Stimulated activated CD8-positive, alpha-beta memory T cell treated with anti-CD3 and anti-CD28 coated beads, Interleukin-2, amount 100 ng/mL, for 1 hour (primary cell): ENCODE data around the gene TMTC2.

Source experiments
- DNase-seq, 2 donors: peaks; one replicate each; pipeline ENCODE4 v3.0.0-alpha.2; 2020; ENCODE audit warnings: low read depth in 2 of 2

The TMTC2 gene

GRCh38 chr12:83132360-83132759 lies 445.7 kb downstream of the TMTC2 start:
- no peak for DNase-seq

GRCh38 chr12:83136411-83136810 lies 449.7 kb downstream of the TMTC2 start:
- DNase-seq: no peak

- no peak for DNase-seq
These were observed 453.4 kb downstream of the TMTC2 start for GRCh38 chr12:83140135-83140534.

GRCh38 chr12:83141460-83141994 lies 454.8 kb downstream of the TMTC2 start:
- DNase-seq: no peak

GRCh38 chr12:83142914-83143313 lies 456.2 kb downstream of the TMTC2 start:
- DNase-seq: no peak

- no peak for DNase-seq
These were observed 457.2 kb downstream of the TMTC2 start for GRCh38 chr12:83143950-83144349.

- no peak for DNase-seq
These were observed 458.7 kb downstream of the TMTC2 start for GRCh38 chr12:83145325-83145840.

GRCh38 chr12:83147341-83147740 lies 460.6 kb downstream of the TMTC2 start:
- DNase-seq: no peak

GRCh38 chr12:83149987-83150386 lies 463.3 kb downstream of the TMTC2 start:
- no peak for DNase-seq

GRCh38 chr12:83150465-83151189 lies 463.9 kb downstream of the TMTC2 start:
- no peak for DNase-seq

GRCh38 chr12:83153177-83153576 lies 466.5 kb downstream of the TMTC2 start:
- no peak for DNase-seq

GRCh38 chr12:83156815-83157214 lies 470.1 kb downstream of the TMTC2 start:
- DNase-seq: no peak

- DNase-seq: no peak
These were observed 470.9 kb downstream of the TMTC2 start for GRCh38 chr12:83157604-83158003.

- no peak for DNase-seq
These were observed 472.0 kb downstream of the TMTC2 start for GRCh38 chr12:83158613-83159207.

- DNase-seq: no peak
These were observed 474.8 kb downstream of the TMTC2 start for GRCh38 chr12:83161456-83161855.

GRCh38 chr12:83168751-83169150 lies 482.0 kb downstream of the TMTC2 start:
- no peak for DNase-seq

GRCh38 chr12:83172441-83172840 lies 485.7 kb downstream of the TMTC2 start:
- no peak for DNase-seq

- no peak for DNase-seq
These were observed 486.4 kb downstream of the TMTC2 start for GRCh38 chr12:83172866-83173649.

GRCh38 chr12:83179999-83180398 lies 493.3 kb downstream of the TMTC2 start:
- DNase-seq: no peak

GRCh38 chr12:83181074-83181473 lies 494.4 kb downstream of the TMTC2 start:
- no peak for DNase-seq

GRCh38 chr12:83183132-83183531 lies 496.4 kb downstream of the TMTC2 start:
- DNase-seq: no peak
